Epithelial cell of proximal tubule (primary cell): Measurements from ENCODE around the gene FREM2. TPM values are rescaled to one million over a fixed set of nuclear protein-coding genes. Genes with fewer than 3 reads are reported as not detected.

Experiments
- DNase-seq: peaks from one replicate; pipeline ENCODE4 v3.0.0-alpha.2; 2011; ENCODE audit warnings: low read depth
- H3K4me3 ChIP-seq: 2 replicates; pipeline ENCODE4 v1.5.1; 2011; ENCODE audit warnings: low read depth, mild to moderate bottlenecking, low read length
- CTCF ChIP-seq: conservative IDR thresholded peaks from 2 replicates; pipeline ENCODE4 v1.5.1; 2012; ENCODE audit warnings: low read depth, mild to moderate bottlenecking, low read length
- total RNA-seq: library from RNA; depleted of rRNA; stranded (reverse); fragments of >200 nt; gene quantifications from 2 replicates; pipeline ENCODE4 v1.2.3, GENCODE V29; 2015

FREM2 gene
- total RNA-seq, 1 donor from 2014 or later, result 3.7 TPM

- TF ChIP-seq CTCF, result no peak
- no peak for DNase-seq
- no peak overlapping the region for H3K4me3 ChIP-seq
Measured at GRCh38 chr13:38753878-38754277, 67.0 kb downstream of the FREM2 start.

GRCh38 chr13:38755793-38756192, 68.9 kb downstream of the FREM2 start:
- no peak overlapping the region for H3K4me3 ChIP-seq
- no peak for DNase-seq
- TF ChIP-seq CTCF, result no peak

GRCh38 chr13:38758277-38758676, 71.4 kb downstream of the FREM2 start:
- no peak for DNase-seq
- no peak overlapping the region for H3K4me3 ChIP-seq
- no peak for TF ChIP-seq CTCF

GRCh38 chr13:38759390-38759789, 72.5 kb downstream of the FREM2 start:
- no peak overlapping the region for H3K4me3 ChIP-seq
- no peak for DNase-seq
- no peak for TF ChIP-seq CTCF

GRCh38 chr13:38763446-38764381, 76.8 kb downstream of the FREM2 start:
- no peak overlapping the region for H3K4me3 ChIP-seq
- DNase-seq, result no peak
- TF ChIP-seq CTCF, result peak; percentile 80

GRCh38 chr13:38766799-38767198, 79.9 kb downstream of the FREM2 start:
- H3K4me3 ChIP-seq, result no peak overlapping the region
- TF ChIP-seq CTCF, result no peak
- no peak for DNase-seq
